SK-N-SH treated with all-trans-retinoic acid at 6 μM for 48 hours (cell line): ENCODE results near the gene SLC7A10.

ENCODE experiments used
- ATAC-seq: fragments of 200-7000 bp; cut with Tn5 transposase; 3 replicates; pipeline ENCODE4 v1.9.1; 2020; ENCODE audit warnings: mild to moderate bottlenecking, moderate library complexity
- ARNTL ChIP-seq: fragments of 450-650 bp; formaldehyde crosslinking; IDR thresholded peaks from 2 replicates; pipeline ENCODE4 v1.5.0; 2020; ENCODE audit warnings: low read depth, mild to moderate bottlenecking, moderate library complexity, borderline replicate concordance
- CREB5 ChIP-seq: fragments of 250-450 bp; sonication (Bioruptor Pico); IDR thresholded peaks from 2 replicates; pipeline ENCODE4 v1.5.1; 2020; ENCODE audit warnings: low read depth, mild to moderate bottlenecking, moderate library complexity
- CSDC2 ChIP-seq: fragments of 250-450 bp; sonication (Bioruptor Pico); IDR thresholded peaks from 2 replicates; pipeline ENCODE4 v1.5.0; 2020; ENCODE audit warnings: mild to moderate bottlenecking, moderate library complexity
- GLIS3 ChIP-seq: fragments of 250-450 bp; sonication (Bioruptor Pico); IDR thresholded peaks from 2 replicates; pipeline ENCODE4 v1.5.0; 2020; ENCODE audit warnings: mild to moderate bottlenecking, moderate library complexity
- ISL1 ChIP-seq: fragments of 250-450 bp; sonication (Bioruptor Pico); IDR thresholded peaks from 2 replicates; pipeline ENCODE4 v2.1.2; 2022; ENCODE audit warnings: mild to moderate bottlenecking, moderate library complexity
- OSR1 ChIP-seq: fragments of 250-450 bp; sonication (Bioruptor Pico); IDR thresholded peaks from 2 replicates; pipeline ENCODE4 v1.8.0; 2022; ENCODE audit warnings: moderate library complexity, mild to moderate bottlenecking, inconsistent platforms
- PATZ1 ChIP-seq: fragments of 250-450 bp; sonication (Bioruptor Pico); IDR thresholded peaks from 2 replicates; pipeline ENCODE4 v1.8.0; 2020; ENCODE audit warnings: mild to moderate bottlenecking, moderate library complexity, borderline replicate concordance
- POU6F1 ChIP-seq: fragments of 250-450 bp; sonication (Bioruptor Pico); IDR thresholded peaks from 2 replicates; pipeline ENCODE4 v1.8.0; 2021; ENCODE audit warnings: low read depth, mild to moderate bottlenecking, moderate library complexity, borderline replicate concordance
- PPARA ChIP-seq: fragments of 250-450 bp; sonication (Bioruptor Pico); IDR thresholded peaks from 2 replicates; pipeline ENCODE4 v1.5.0; 2020; ENCODE audit warnings: mild to moderate bottlenecking, borderline replicate concordance
- RARB ChIP-seq: fragments of 250-450 bp; sonication (Bioruptor Pico); IDR thresholded peaks from 2 replicates; pipeline ENCODE4 v1.8.0; 2021; ENCODE audit warnings: mild to moderate bottlenecking, moderate library complexity
- SNAI2 ChIP-seq: fragments of 250-450 bp; sonication (Bioruptor Pico); IDR thresholded peaks from 2 replicates; pipeline ENCODE4 v1.5.0; 2020; ENCODE audit warnings: mild to moderate bottlenecking, moderate library complexity
- TCF4 ChIP-seq: fragments of 250-450 bp; sonication (Bioruptor Pico); IDR thresholded peaks from 2 replicates; pipeline ENCODE4 v1.8.0; 2021; ENCODE audit warnings: mild to moderate bottlenecking, moderate library complexity, borderline replicate concordance
- TOX ChIP-seq: fragments of 250-450 bp; sonication (Bioruptor Pico); IDR thresholded peaks from 2 replicates; pipeline ENCODE4 v1.8.0; 2021; ENCODE audit warnings: mild to moderate bottlenecking, moderate library complexity, borderline replicate concordance
- TSHZ2 ChIP-seq: fragments of 250-450 bp; sonication (Bioruptor Pico); IDR thresholded peaks from 2 replicates; pipeline ENCODE4 v1.5.0; 2020; ENCODE audit warnings: mild to moderate bottlenecking, moderate library complexity
- ZC3H10 ChIP-seq: fragments of 250-450 bp; sonication (Bioruptor Pico); IDR thresholded peaks from 2 replicates; pipeline ENCODE4 v1.5.1; 2021; ENCODE audit warnings: mild to moderate bottlenecking, moderate library complexity
- ZFP3 ChIP-seq: fragments of 250-450 bp; sonication (Bioruptor Pico); IDR thresholded peaks from 2 replicates; pipeline ENCODE4 v1.5.0; 2020; ENCODE audit warnings: mild to moderate bottlenecking, moderate library complexity
- ZNF565 ChIP-seq: fragments of 450-650 bp; formaldehyde crosslinking; conservative IDR thresholded peaks from 2 replicates; pipeline ENCODE4 v1.5.0; 2020; ENCODE audit warnings: low read depth, mild to moderate bottlenecking, moderate library complexity
- ZNF70 ChIP-seq: fragments of 450-650 bp; formaldehyde crosslinking; IDR thresholded peaks from 2 replicates; pipeline ENCODE4 v1.5.0; 2020; ENCODE audit warnings: mild to moderate bottlenecking, moderate library complexity
- ZNF8 ChIP-seq: fragments of 450-650 bp; formaldehyde crosslinking; IDR thresholded peaks from 2 replicates; pipeline ENCODE4 v1.5.0; 2020; ENCODE audit warnings: mild to moderate bottlenecking, moderate library complexity

The SLC7A10 gene

GRCh38 chr19:33236696-33237390, 11.2 kb upstream of the SLC7A10 start:
- TF ChIP-seq RARB (CRISPR knock-in tag) = no peak
- TF ChIP-seq ZFP3 (CRISPR knock-in tag) = no peak
- no peak for TF ChIP-seq OSR1 (CRISPR knock-in tag)
- TF ChIP-seq TSHZ2 (CRISPR knock-in tag) = no peak
- no peak for TF ChIP-seq CSDC2 (CRISPR knock-in tag)
- TF ChIP-seq ISL1 (CRISPR knock-in tag) = no peak
- TF ChIP-seq PPARA (CRISPR knock-in tag) = no peak
- no peak for TF ChIP-seq TOX (CRISPR knock-in tag)
- no peak for TF ChIP-seq SNAI2 (CRISPR knock-in tag)
- TF ChIP-seq CREB5 (CRISPR knock-in tag) = no peak
- no peak for ATAC-seq

- no peak for ATAC-seq
- TF ChIP-seq ZFP3 (CRISPR knock-in tag) (no peak), OSR1 (CRISPR knock-in tag) (no peak), ISL1 (CRISPR knock-in tag) (no peak), POU6F1 (CRISPR knock-in tag) (no peak), TSHZ2 (CRISPR knock-in tag) (no peak), ARNTL (CRISPR knock-in tag) (no peak), GLIS3 (CRISPR knock-in tag) (no peak), SNAI2 (CRISPR knock-in tag) (no peak), ZC3H10 (no peak), PATZ1 (no peak), ZNF565 (CRISPR knock-in tag) (no peak), TCF4 (CRISPR knock-in tag) (no peak), TOX (CRISPR knock-in tag) (no peak), RARB (CRISPR knock-in tag) (no peak), ZNF8 (no peak), ZNF70 (CRISPR knock-in tag) (no peak), CSDC2 (CRISPR knock-in tag) (no peak)
Observed at GRCh38 chr19:33235996-33236350, 10.3 kb upstream of the SLC7A10 start.
